Esophagus squamous epithelium (tissue), 4 donors: ENCODE measurements around the gene FBXO9.

Source experiments
- CTCF ChIP-seq, 6 experiments: fragments of 450-650 bp in 4 of 6; fragments of 200-600 bp in 2 of 6; sonication (generic) in 2 of 6; IDR thresholded peaks; one replicate each; pipeline ENCODE4 v1.5.1; 2016 to 2019; ENCODE audit warnings: antibody characterized with exemption in 6 of 6, mild to moderate bottlenecking in 4 of 6, moderate library complexity in 4 of 6
- POLR2A ChIP-seq, 4 donors: fragments of 450-650 bp; IDR thresholded peaks; one replicate each; pipeline ENCODE4 v1.6.1; 2017; ENCODE audit warnings: antibody characterized with exemption in 4 of 4, mild to moderate bottlenecking in 4 of 4, moderate library complexity in 3 of 4

DNA sequence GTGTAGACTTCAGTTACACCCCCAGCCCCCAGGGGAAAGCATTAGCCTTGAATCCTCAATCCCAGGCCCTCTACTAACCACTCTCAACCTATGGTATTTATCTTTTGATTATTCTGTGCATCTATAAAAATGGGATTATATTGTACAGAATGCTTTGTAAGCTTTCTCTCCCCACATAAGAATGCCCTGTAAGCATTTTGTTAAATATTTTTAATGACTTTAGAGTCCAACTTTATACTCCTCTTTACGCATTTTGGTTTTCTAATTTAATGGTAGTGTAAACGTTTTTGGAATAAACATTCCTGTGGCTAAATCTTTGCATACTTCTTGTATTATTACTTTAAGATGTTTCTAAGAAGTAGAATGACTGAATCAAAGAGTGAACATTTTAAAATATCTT lies 35.4 kb downstream of the FBXO9 start:
- TF ChIP-seq CTCF (IDR thresholded peaks at IDR 0.05) = no peak
- TF ChIP-seq POLR2A (IDR thresholded peaks at IDR 0.05) = no peak
